CD4-positive, CD25-positive, alpha-beta regulatory T cell (primary cell): ENCODE data around the gene CELF6. TPM values are rescaled to one million over a fixed set of nuclear protein-coding genes. Genes with fewer than 3 reads are reported as not detected.

Source experiments
- ATAC-seq, 2 donors: fragments of 150-1000 bp; cut with Tn5 transposase; one replicate each; pipeline ENCODE4 v1.10.0; 2021; ENCODE audit warnings: low read depth in 2 of 2, moderate number of reproducible peaks in 2 of 2, moderate library complexity in 1 of 2
- DNase-seq, 3 donors: peaks; one replicate each; pipeline versions ENCODE4 v3.0.0 to v3.0.0-alpha.2; 2012 to 2022; ENCODE audit warnings: mixed read lengths in 1 of 3
- H3K27ac ChIP-seq: one replicate; pipeline ENCODE4 v1.7.0; 2013; ENCODE audit warnings: mild to moderate bottlenecking, low read length; ENCODE audit not compliant: insufficient read depth, poor library complexity, severe bottlenecking
- H3K27me3 ChIP-seq: one replicate; pipeline ENCODE4 v1.7.0; 2013; ENCODE audit warnings: low read length; ENCODE audit not compliant: control insufficient read depth, insufficient read depth
- H3K36me3 ChIP-seq: one replicate; pipeline ENCODE4 v1.7.0; 2013; ENCODE audit warnings: mild to moderate bottlenecking, low read length, moderate library complexity; ENCODE audit not compliant: control insufficient read depth, insufficient read depth
- H3K4me1 ChIP-seq: 2 replicates; pipeline ENCODE4 v1.7.0; 2013; ENCODE audit warnings: mild to moderate bottlenecking, low read length; ENCODE audit not compliant: insufficient read depth, control insufficient read depth, poor library complexity, severe bottlenecking
- H3K4me3 ChIP-seq: one replicate; pipeline ENCODE4 v1.7.0; 2013; ENCODE audit warnings: low read depth, mild to moderate bottlenecking, low read length, moderate library complexity
- H3K9me3 ChIP-seq, 2 experiments: 1 replicate in 1 of 2; 2 replicates in 1 of 2; pipeline ENCODE4 v1.7.0; 2013; ENCODE audit warnings: low read length in 2 of 2, mild to moderate bottlenecking in 1 of 2, moderate library complexity in 1 of 2; ENCODE audit not compliant: control insufficient read depth in 2 of 2
- H3K27ac Mint-ChIP-seq, 3 donors: one replicate each; pipeline ENCODE4 v1.8.0; 2020 to 2022; ENCODE audit warnings: mild to moderate bottlenecking in 3 of 3, mixed read lengths in 3 of 3, moderate library complexity in 2 of 3
- H3K27me3 Mint-ChIP-seq: one replicate; pipeline ENCODE4 v1.8.0; 2022; ENCODE audit warnings: mild to moderate bottlenecking, mixed read lengths
- H3K36me3 Mint-ChIP-seq: one replicate; pipeline ENCODE4 v1.8.0; 2020; ENCODE audit warnings: mixed read lengths
- H3K4me1 Mint-ChIP-seq, 4 donors: one replicate each; pipeline ENCODE4 v1.8.0; 2020 to 2022; ENCODE audit warnings: mixed read lengths in 4 of 4, mild to moderate bottlenecking in 1 of 4
- H3K4me3 Mint-ChIP-seq, 4 donors: one replicate each; pipeline ENCODE4 v1.8.0; 2020 to 2022; ENCODE audit warnings: mild to moderate bottlenecking in 4 of 4, mixed read lengths in 4 of 4, moderate library complexity in 3 of 4
- H3K9me3 Mint-ChIP-seq, 7 donors: one replicate each; pipeline ENCODE4 v1.8.0; 2020 to 2022; ENCODE audit warnings: mixed read lengths in 7 of 7, mild to moderate bottlenecking in 3 of 7, moderate library complexity in 2 of 7
- polyA plus RNA-seq, 4 donors: library from polyadenylated mRNA; unstranded; fragments of 300-500 nt; fragmentation: Illumina TruSeq; gene quantifications; one replicate each; pipeline ENCODE4 v1.2.3, GENCODE V29; 2021
- total RNA-seq: library from RNA; stranded (reverse); gene quantifications from one replicate; pipeline ENCODE4 v1.2.3, GENCODE V29; 2022

Gene CELF6
- total and polyA plus RNA-seq, 5 donors from 2014 or later = 0.14 to 1.7 TPM; not detected in 3

GRCh38 chr15:72242775-72243370, 77.1 kb downstream of the CELF6 start:
- no peak overlapping the region for H3K4me3 ChIP-seq
- H3K27ac Mint-ChIP-seq = peak overlapping the region in 2 of 3 donors; percentile 59 to 92
- no peaks in the 10 kb centered on the region for H3K27me3 ChIP-seq
- no peak for DNase-seq
- no peaks in the 10 kb centered on the region for H3K9me3 ChIP-seq
- ATAC-seq = no peak
- H3K36me3 Mint-ChIP-seq = peaks cover 32% of the 10 kb centered on the region
- no peaks in the 10 kb centered on the region for H3K4me1 ChIP-seq
- H3K4me3 Mint-ChIP-seq = no peak overlapping the region
- peaks cover 2 to 15% (median 3%) of the 10 kb centered on the region in 4 donors for H3K4me1 Mint-ChIP-seq
- H3K36me3 ChIP-seq = peaks cover 37% of the 10 kb centered on the region
- H3K9me3 Mint-ChIP-seq = no peaks in the 10 kb centered on the region
- H3K27ac ChIP-seq = no peak overlapping the region
- no peaks in the 10 kb centered on the region for H3K27me3 Mint-ChIP-seq

- Histone ChIP-seq H3K27ac (no peak overlapping the region), H3K4me1 (peaks cover 13% of the 10 kb centered on the region), H3K4me3 (no peak overlapping the region), H3K9me3 (no peaks in the 10 kb centered on the region), H3K27me3 (no peaks in the 10 kb centered on the region), H3K36me3 (peaks cover 37% of the 10 kb centered on the region)
- no peaks in the 10 kb centered on the region for H3K9me3 Mint-ChIP-seq
- peaks cover 16 to 19% (median 17%) of the 10 kb centered on the region in 4 donors for H3K4me1 Mint-ChIP-seq
- H3K27me3 Mint-ChIP-seq = no peaks in the 10 kb centered on the region
- peaks cover 26% of the 10 kb centered on the region for H3K36me3 Mint-ChIP-seq
- H3K27ac Mint-ChIP-seq = peak overlapping the region in 1 of 3 donors; percentile 57
- H3K4me3 Mint-ChIP-seq = no peak overlapping the region
- no peak for ATAC-seq
- DNase-seq = no peak
Observed at GRCh38 chr15:72239652-72240051, 80.3 kb downstream of the CELF6 start.

- Mint-ChIP-seq H3K4me3 (no peak overlapping the region), H3K27me3 (no peaks in the 10 kb centered on the region), H3K4me1 (peaks cover 11 to 24% (median 20%) of the 10 kb centered on the region in 4 donors), H3K36me3 (peaks cover 20% of the 10 kb centered on the region), H3K27ac (no peak overlapping the region), H3K9me3 (no peaks in the 10 kb centered on the region)
- DNase-seq (no peak), ATAC-seq (no peak)
- Histone ChIP-seq H3K4me1 (peaks cover 13% of the 10 kb centered on the region), H3K27ac (no peak overlapping the region), H3K36me3 (peaks cover 31% of the 10 kb centered on the region), H3K27me3 (no peaks in the 10 kb centered on the region), H3K9me3 (no peaks in the 10 kb centered on the region), H3K4me3 (no peak overlapping the region)
Observed at GRCh38 chr15:72238586-72238985, 81.4 kb downstream of the CELF6 start.

GRCh38 chr15:72237853-72238224, 82.1 kb downstream of the CELF6 start:
- Mint-ChIP-seq H3K27ac (peak overlapping the region; percentile 28 to 75 (median 66)), H3K4me1 (peaks cover 9 to 24% (median 20%) of the 10 kb centered on the region in 4 donors), H3K36me3 (peaks cover 17% of the 10 kb centered on the region), H3K27me3 (no peaks in the 10 kb centered on the region), H3K4me3 (peak overlapping the region in 2 of 4 donors; percentile 32 to 54), H3K9me3 (no peaks in the 10 kb centered on the region)
- no peak for ATAC-seq
- Histone ChIP-seq H3K9me3 (no peaks in the 10 kb centered on the region), H3K27ac (no peak overlapping the region), H3K4me3 (no peak overlapping the region), H3K36me3 (peaks cover 27% of the 10 kb centered on the region), H3K27me3 (no peaks in the 10 kb centered on the region), H3K4me1 (peaks cover 13% of the 10 kb centered on the region)
- DNase-seq = peak in 1 of 3 donors; percentile 16

- H3K27ac Mint-ChIP-seq = peak overlapping the region; percentile 28 to 75 (median 66)
- peak in 2 of 3 donors; percentile 13 to 89 for DNase-seq
- peaks cover 17% of the 10 kb centered on the region for H3K4me1 ChIP-seq
- no peaks in the 10 kb centered on the region for H3K9me3 Mint-ChIP-seq
- no peak overlapping the region for H3K4me3 ChIP-seq
- H3K4me1 Mint-ChIP-seq = peaks cover 9 to 28% (median 22%) of the 10 kb centered on the region in 4 donors
- no peaks in the 10 kb centered on the region for H3K27me3 Mint-ChIP-seq
- H3K9me3 ChIP-seq = no peaks in the 10 kb centered on the region
- peak; percentile 63 to 70 for ATAC-seq
- H3K36me3 ChIP-seq = peaks cover 22% of the 10 kb centered on the region
- peaks cover 11% of the 10 kb centered on the region for H3K36me3 Mint-ChIP-seq
- H3K27ac ChIP-seq = peak overlapping the region; percentile 44
- peak overlapping the region in 2 of 4 donors; percentile 32 to 82 for H3K4me3 Mint-ChIP-seq
- no peaks in the 10 kb centered on the region for H3K27me3 ChIP-seq
Observed at GRCh38 chr15:72237029-72237852, 82.7 kb downstream of the CELF6 start.

GRCh38 chr15:72236381-72237003, 83.5 kb downstream of the CELF6 start:
- peaks cover 15% of the 10 kb centered on the region for H3K36me3 ChIP-seq
- Mint-ChIP-seq H3K36me3 (peaks cover 4% of the 10 kb centered on the region), H3K9me3 (no peaks in the 10 kb centered on the region), H3K4me1 (peaks cover 15 to 36% (median 27%) of the 10 kb centered on the region in 4 donors), H3K27me3 (peaks cover 6% of the 10 kb centered on the region), H3K27ac (peak overlapping the region in 2 of 3 donors; percentile 9 to 28), H3K4me3 (no peak overlapping the region)
- ATAC-seq = no peak
- no peaks in the 10 kb centered on the region for H3K27me3 ChIP-seq
- peaks cover 25% of the 10 kb centered on the region for H3K4me1 ChIP-seq
- DNase-seq = no peak
- H3K27ac ChIP-seq = no peak overlapping the region
- no peaks in the 10 kb centered on the region for H3K9me3 ChIP-seq
- H3K4me3 ChIP-seq = no peak overlapping the region

GRCh38 chr15:72235298-72235697, 84.7 kb downstream of the CELF6 start:
- H3K9me3 Mint-ChIP-seq = no peaks in the 10 kb centered on the region
- H3K27me3 ChIP-seq = no peaks in the 10 kb centered on the region
- H3K36me3 ChIP-seq = peaks cover 3% of the 10 kb centered on the region
- no peaks in the 10 kb centered on the region for H3K36me3 Mint-ChIP-seq
- peaks cover 8% of the 10 kb centered on the region for H3K27me3 Mint-ChIP-seq
- peak overlapping the region in 1 of 3 donors; percentile 89 for H3K27ac Mint-ChIP-seq
- H3K4me1 Mint-ChIP-seq = peaks cover 15 to 39% (median 27%) of the 10 kb centered on the region in 4 donors
- ATAC-seq = no peak
- peaks cover 27% of the 10 kb centered on the region for H3K4me1 ChIP-seq
- no peak overlapping the region for H3K4me3 Mint-ChIP-seq
- no peak overlapping the region for H3K4me3 ChIP-seq
- DNase-seq = no peak
- H3K9me3 ChIP-seq = no peaks in the 10 kb centered on the region
- H3K27ac ChIP-seq = no peak overlapping the region
